Epithelial cell of esophagus (primary cell): ENCODE results near the gene TMPRSS11B.
"Not testable (repeated sequence)": the region's sequence is repeated elsewhere in the genome, so short reads cannot be mapped to it uniquely, and the experiment has no call there.

Experiments used
- DNase-seq: peaks from one replicate; pipeline ENCODE4 v3.0.0; 2010; ENCODE audit warnings: low read depth
- H3K4me3 ChIP-seq: 2 replicates; pipeline ENCODE4 v1.5.1; 2011; ENCODE audit warnings: mild to moderate bottlenecking, low read length, control low read depth
- TF ChIP-seq, protein P1 (sequence below): IDR thresholded peaks from 2 replicates; pipeline ENCODE4 v1.5.1; 2011; ENCODE audit warnings: low read depth, mild to moderate bottlenecking, low read length, control low read depth, inconsistent platforms; ENCODE audit not compliant: insufficient read depth; ENCODE audit errors: missing control alignments

Gene TMPRSS11B

GRCh38 chr4:68240620-68241019 lies 4.9 kb downstream of the TMPRSS11B start:
- H3K4me3 ChIP-seq = no peak overlapping the region
- TF ChIP-seq, protein P1, sequence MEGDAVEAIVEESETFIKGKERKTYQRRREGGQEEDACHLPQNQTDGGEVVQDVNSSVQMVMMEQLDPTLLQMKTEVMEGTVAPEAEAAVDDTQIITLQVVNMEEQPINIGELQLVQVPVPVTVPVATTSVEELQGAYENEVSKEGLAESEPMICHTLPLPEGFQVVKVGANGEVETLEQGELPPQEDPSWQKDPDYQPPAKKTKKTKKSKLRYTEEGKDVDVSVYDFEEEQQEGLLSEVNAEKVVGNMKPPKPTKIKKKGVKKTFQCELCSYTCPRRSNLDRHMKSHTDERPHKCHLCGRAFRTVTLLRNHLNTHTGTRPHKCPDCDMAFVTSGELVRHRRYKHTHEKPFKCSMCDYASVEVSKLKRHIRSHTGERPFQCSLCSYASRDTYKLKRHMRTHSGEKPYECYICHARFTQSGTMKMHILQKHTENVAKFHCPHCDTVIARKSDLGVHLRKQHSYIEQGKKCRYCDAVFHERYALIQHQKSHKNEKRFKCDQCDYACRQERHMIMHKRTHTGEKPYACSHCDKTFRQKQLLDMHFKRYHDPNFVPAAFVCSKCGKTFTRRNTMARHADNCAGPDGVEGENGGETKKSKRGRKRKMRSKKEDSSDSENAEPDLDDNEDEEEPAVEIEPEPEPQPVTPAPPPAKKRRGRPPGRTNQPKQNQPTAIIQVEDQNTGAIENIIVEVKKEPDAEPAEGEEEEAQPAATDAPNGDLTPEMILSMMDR = no peak
- DNase-seq = no peak

GRCh38 chr4:68228568-68228967 lies 16.9 kb downstream of the TMPRSS11B start:
- H3K4me3 ChIP-seq = no peak overlapping the region
- DNase-seq = no peak
- TF ChIP-seq, protein P1 = no peak

GRCh38 chr4:68218044-68218443 lies 27.4 kb downstream of the TMPRSS11B start:
- peak; percentile 48 for DNase-seq
- TF ChIP-seq, protein P1 = no peak
- peak overlapping the region; percentile 30 for H3K4me3 ChIP-seq

DNA sequence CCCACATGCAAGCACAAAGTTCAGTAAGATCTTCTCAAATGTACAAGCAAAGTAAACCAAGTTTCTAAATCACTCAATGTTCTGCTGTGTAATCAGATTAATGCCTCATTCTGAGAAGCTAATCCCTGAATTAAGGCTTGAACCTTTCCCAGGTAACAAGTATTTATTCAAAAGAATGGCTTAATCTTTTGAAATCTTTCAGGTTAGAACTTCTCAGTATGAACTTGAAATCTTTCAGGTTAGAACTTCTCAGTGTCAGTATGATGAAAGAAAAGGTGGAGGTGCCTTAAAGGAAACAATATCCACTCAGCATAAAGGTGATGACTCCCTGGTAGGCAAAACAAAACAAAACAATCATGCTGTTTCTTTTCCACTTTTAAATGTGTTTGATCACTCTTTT lies 29.0 kb downstream of the TMPRSS11B start:
- DNase-seq = peak; percentile 16

DNA sequence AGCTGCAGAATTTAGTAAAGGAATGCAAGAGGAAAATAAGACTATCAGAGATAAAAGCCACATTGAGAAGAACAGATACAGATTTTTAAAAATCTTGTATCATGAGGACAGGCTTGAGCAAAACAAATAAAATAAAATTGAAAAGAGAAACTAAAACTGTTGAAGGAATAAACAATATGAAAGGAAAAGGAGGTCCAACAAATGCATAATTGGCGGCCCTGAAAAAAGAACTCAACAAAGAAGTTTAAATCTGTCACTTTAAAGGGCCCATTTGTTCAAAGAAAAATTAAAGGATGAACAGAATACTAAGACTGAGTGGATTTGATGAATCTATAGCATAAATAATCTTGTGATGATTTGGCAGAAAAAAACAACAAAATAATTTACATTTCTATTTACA lies 36.5 kb downstream of the TMPRSS11B start:
- peak; percentile 9 for DNase-seq
- H3K4me3 ChIP-seq = no peak overlapping the region
- TF ChIP-seq, protein P1 = no peak

More for the DNA sequence above, 29.0 kb downstream of the TMPRSS11B start:
- H3K4me3 ChIP-seq = no peak overlapping the region
- TF ChIP-seq, protein P1 = no peak

DNA sequence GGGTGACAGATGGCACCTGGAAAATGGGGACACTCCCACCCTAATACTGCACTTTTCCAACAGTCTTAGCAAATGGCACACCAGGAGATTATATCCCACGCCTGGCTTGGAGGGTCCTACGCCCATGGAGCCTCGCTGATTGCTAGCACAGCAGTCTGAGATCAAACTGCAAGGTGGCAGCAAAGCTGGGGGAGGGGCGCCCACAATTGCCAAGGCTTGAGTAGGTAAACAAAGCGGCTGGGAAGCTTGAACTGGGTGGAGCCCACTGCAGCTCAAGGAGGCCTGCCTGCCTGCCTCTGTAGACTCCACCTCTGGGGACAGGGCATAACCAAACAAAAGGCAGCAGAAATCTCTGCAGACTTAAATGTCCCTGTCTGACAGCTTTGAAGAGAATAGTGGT lies 51.2 kb downstream of the TMPRSS11B start:
- not testable (repeated sequence) for DNase-seq, H3K4me3 ChIP-seq

DNA sequence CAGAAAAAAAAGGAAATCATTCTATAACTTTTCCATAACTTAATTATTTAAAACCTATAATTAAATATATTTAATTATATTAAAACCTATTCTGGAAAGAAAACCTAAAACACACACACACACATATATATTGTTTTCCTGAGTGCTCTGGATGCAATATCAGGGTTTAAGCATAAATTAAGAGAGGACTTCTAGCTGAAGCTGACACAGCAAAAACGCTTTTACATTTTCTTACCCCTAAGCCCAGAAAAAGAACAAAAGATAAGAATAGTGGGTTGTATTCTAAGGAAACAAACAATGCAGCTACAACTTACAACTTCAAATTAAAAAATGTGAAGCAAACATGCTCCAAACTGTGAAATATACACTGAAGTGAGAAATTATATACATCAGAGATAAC lies 52.3 kb downstream of the TMPRSS11B start:
- H3K4me3 ChIP-seq = no peak overlapping the region
- DNase-seq = no peak
- TF ChIP-seq, protein P1 = no peak
